Body of pancreas (tissue), 4 donors: ENCODE measurements around the gene STX18. TPM values are rescaled to one million over a fixed set of nuclear protein-coding genes. Genes with fewer than 3 reads are reported as not detected.

Experiments used
- ATAC-seq: fragments of 150-250 bp; one replicate; pipeline ENCODE4 v1.9.1; 2016
- DNase-seq, 4 donors: peaks; one replicate each; pipeline ENCODE4 v3.0.0-alpha.2; 2019
- H3K27ac ChIP-seq, 4 donors: fragments of 200-600 bp; sonication (generic); 1 replicate in 3 of 4; 2 replicates in 1 of 4; pipeline versions ENCODE4 v1.5.1 to v1.6.1; 2016 to 2019; ENCODE audit warnings: mild to moderate bottlenecking in 1 of 4, mixed read lengths in 1 of 4, moderate library complexity in 1 of 4
- H3K27me3 ChIP-seq, 2 donors: fragments of 200-600 bp; sonication (generic); one replicate each; pipeline ENCODE4 v1.6.0; 2016; ENCODE audit warnings: mild to moderate bottlenecking in 1 of 2
- H3K36me3 ChIP-seq, 2 donors: fragments of 200-600 bp; sonication (generic); replicated peaks in 1 of 2; 2 replicates each; pipeline ENCODE4 v1.5.1; 2016; ENCODE audit warnings: low read depth in 2 of 2; ENCODE audit not compliant: insufficient read depth in 1 of 2
- H3K4me1 ChIP-seq: fragments of 200-600 bp; sonication (generic); one replicate; pipeline ENCODE4 v1.6.0; 2016
- H3K4me3 ChIP-seq, 2 donors: fragments of 200-600 bp; sonication (generic); 1 replicate in 1 of 2; 2 replicates in 1 of 2; pipeline ENCODE4 v1.5.1; 2016 to 2019
- H3K9me3 ChIP-seq, 3 donors: fragments of 200-600 bp; sonication (generic); 1 replicate in 2 of 3; 2 replicates in 1 of 3; pipeline ENCODE4 v1.5.1; 2016
- CTCF ChIP-seq, 7 experiments: fragments of 450-650 bp in 4 of 7; fragments of 200-600 bp in 3 of 7; sonication (generic) in 3 of 7; IDR thresholded peaks; one replicate each; pipeline ENCODE4 v1.5.1; 2016 to 2019; ENCODE audit warnings: antibody characterized with exemption in 7 of 7
- POLR2A ChIP-seq, 3 donors: fragments of 450-650 bp; IDR thresholded peaks; one replicate each; pipeline ENCODE4 v1.6.1; 2016; ENCODE audit warnings: antibody characterized with exemption in 3 of 3, mild to moderate bottlenecking in 2 of 3
- WGBS, 2 donors: methylation state at CpG; one replicate each; pipeline ENCODE4 v1.1.5; 2017; 5-methylcytosine and 5-hydroxymethylcytosine counted together
- intact Hi-C: fragments of 100-400 bp; cut with DNase I; formaldehyde crosslinking; loops from one replicate; pipeline ENCODE4 v1.15.1; 2023
- total RNA-seq, 2 donors: library from RNA; depleted of rRNA; stranded (reverse); fragments of >200 nt; gene quantifications; one replicate each; pipeline ENCODE4 v1.1.0, GENCODE V29; 2016

STX18 gene
- total RNA-seq, 2 donors from 2014 or later, result 13.5 to 53.4 TPM

GRCh38 chr4:4420421-4420820, 121.4 kb downstream of the STX18 start:
- no peaks in the 10 kb centered on the region for H3K9me3 ChIP-seq
- H3K4me3 ChIP-seq, result no peak overlapping the region
- H3K4me1 ChIP-seq, result no peaks in the 10 kb centered on the region
- peaks cover 0 to 39% of the 10 kb centered on the region in 2 donors for H3K36me3 ChIP-seq
- no peak for ATAC-seq
- H3K27ac ChIP-seq, result no peak overlapping the region
- 92 to 98% methylated on average over 10 to 12 of the region's 12 CpGs for WGBS, 2 donors
- intact Hi-C loops, result no loop called here
- no peaks in the 10 kb centered on the region for H3K27me3 ChIP-seq
- DNase-seq, result no peak
- TF ChIP-seq CTCF (IDR thresholded peaks at IDR 0.05) (no peak), POLR2A (IDR thresholded peaks at IDR 0.05) (no peak)

GRCh38 chr4:4419896-4420295, 122.0 kb downstream of the STX18 start:
- DNase-seq, result no peak
- H3K27ac ChIP-seq, result no peak overlapping the region
- H3K36me3 ChIP-seq, result peaks cover 0 to 39% of the 10 kb centered on the region in 2 donors

GRCh38 chr4:4418676-4419390, 123.0 kb downstream of the STX18 start:
- DNase-seq (no peak), ATAC-seq (no peak)
- intact Hi-C loops, result no loop called here
- no peaks in the 10 kb centered on the region for H3K27me3 ChIP-seq
- no peak overlapping the region for H3K27ac ChIP-seq
- 85 to 93% methylated on average over 15 to 19 of the region's 19 CpGs for WGBS, 2 donors
- H3K4me1 ChIP-seq, result no peaks in the 10 kb centered on the region
- no peak overlapping the region for H3K4me3 ChIP-seq
- TF ChIP-seq CTCF (IDR thresholded peaks at IDR 0.05) (no peak), POLR2A (IDR thresholded peaks at IDR 0.05) (no peak)
- peaks cover 0 to 39% of the 10 kb centered on the region in 2 donors for H3K36me3 ChIP-seq
- no peaks in the 10 kb centered on the region for H3K9me3 ChIP-seq

More at GRCh38 chr4:4419896-4420295, 122.0 kb downstream of the STX18 start:
- 91 to 95% methylated on average over 12 of the region's 12 CpGs for WGBS, 2 donors
- no peaks in the 10 kb centered on the region for H3K9me3 ChIP-seq
- H3K27me3 ChIP-seq, result no peaks in the 10 kb centered on the region
- TF ChIP-seq POLR2A (IDR thresholded peaks at IDR 0.05), result no peak
- TF ChIP-seq CTCF (IDR thresholded peaks at IDR 0.05), result no peak
- ATAC-seq, result no peak
- H3K4me1 ChIP-seq, result no peaks in the 10 kb centered on the region
- no peak overlapping the region for H3K4me3 ChIP-seq
- intact Hi-C loops, result no loop called here

GRCh38 chr4:4417886-4418285, 124.0 kb downstream of the STX18 start:
- intact Hi-C loops, result no loop called here
- Histone ChIP-seq H3K27ac (no peak overlapping the region), H3K4me1 (no peaks in the 10 kb centered on the region), H3K36me3 (peaks cover 0 to 36% of the 10 kb centered on the region in 2 donors), H3K9me3 (no peaks in the 10 kb centered on the region), H3K27me3 (no peaks in the 10 kb centered on the region), H3K4me3 (no peak overlapping the region)
- ATAC-seq (no peak), DNase-seq (no peak)
- WGBS, 2 donors, result 75 to 84% methylated on average over 3 to 7 of the region's 7 CpGs
- no peak for TF ChIP-seq POLR2A (IDR thresholded peaks at IDR 0.05)
- TF ChIP-seq CTCF (IDR thresholded peaks at IDR 0.05), result no peak

- WGBS, 2 donors, result 91 to 92% methylated on average over 11 of the region's 11 CpGs
- Histone ChIP-seq H3K4me3 (no peak overlapping the region), H3K9me3 (no peaks in the 10 kb centered on the region), H3K27ac (no peak overlapping the region), H3K27me3 (no peaks in the 10 kb centered on the region), H3K4me1 (no peaks in the 10 kb centered on the region), H3K36me3 (peaks cover 0 to 29% of the 10 kb centered on the region in 2 donors)
- intact Hi-C loops, result no loop called here
- DNase-seq (no peak), ATAC-seq (no peak)
- TF ChIP-seq POLR2A (IDR thresholded peaks at IDR 0.05), result no peak
- no peak for TF ChIP-seq CTCF (IDR thresholded peaks at IDR 0.05)
Measured at GRCh38 chr4:4416981-4417380, 124.9 kb downstream of the STX18 start.
